ENCODE results near the gene USP54.

DNA sequence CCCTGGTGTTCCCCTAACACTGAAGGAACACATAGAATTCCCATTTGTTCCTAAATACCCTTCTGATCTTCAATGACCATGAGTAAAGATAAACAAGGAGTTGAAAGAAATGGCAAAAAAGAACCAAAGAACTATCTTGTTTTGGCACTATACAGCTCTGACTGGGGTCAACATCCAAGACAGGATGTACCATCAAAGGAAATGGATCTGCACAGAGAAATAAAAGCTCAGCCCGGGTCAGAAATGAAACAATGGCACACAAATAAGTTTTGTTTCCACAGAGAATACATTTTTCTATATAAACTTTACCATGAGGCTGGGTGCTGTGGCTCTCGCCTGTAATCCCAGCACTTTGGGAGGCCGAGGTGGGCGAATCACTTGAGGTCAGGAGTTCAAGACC is 18.0 kb upstream of the USP54 start:
- TF ChIP-seq, protein P1, sequence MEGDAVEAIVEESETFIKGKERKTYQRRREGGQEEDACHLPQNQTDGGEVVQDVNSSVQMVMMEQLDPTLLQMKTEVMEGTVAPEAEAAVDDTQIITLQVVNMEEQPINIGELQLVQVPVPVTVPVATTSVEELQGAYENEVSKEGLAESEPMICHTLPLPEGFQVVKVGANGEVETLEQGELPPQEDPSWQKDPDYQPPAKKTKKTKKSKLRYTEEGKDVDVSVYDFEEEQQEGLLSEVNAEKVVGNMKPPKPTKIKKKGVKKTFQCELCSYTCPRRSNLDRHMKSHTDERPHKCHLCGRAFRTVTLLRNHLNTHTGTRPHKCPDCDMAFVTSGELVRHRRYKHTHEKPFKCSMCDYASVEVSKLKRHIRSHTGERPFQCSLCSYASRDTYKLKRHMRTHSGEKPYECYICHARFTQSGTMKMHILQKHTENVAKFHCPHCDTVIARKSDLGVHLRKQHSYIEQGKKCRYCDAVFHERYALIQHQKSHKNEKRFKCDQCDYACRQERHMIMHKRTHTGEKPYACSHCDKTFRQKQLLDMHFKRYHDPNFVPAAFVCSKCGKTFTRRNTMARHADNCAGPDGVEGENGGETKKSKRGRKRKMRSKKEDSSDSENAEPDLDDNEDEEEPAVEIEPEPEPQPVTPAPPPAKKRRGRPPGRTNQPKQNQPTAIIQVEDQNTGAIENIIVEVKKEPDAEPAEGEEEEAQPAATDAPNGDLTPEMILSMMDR (IDR thresholded peaks at IDR 0.05), result no peak
- TF ChIP-seq EP300 (IDR thresholded peaks at IDR 0.05) (no peak), POLR2A (IDR thresholded peaks at IDR 0.05) (no peak)

All from tibial nerve (tissue), 4 donors.